Measurements from ENCODE around the gene MROH2B. TPM values are rescaled to one million over a fixed set of nuclear protein-coding genes. Genes with fewer than 3 reads are reported as not detected.

MROH2B gene
- not detected in 2 replicates for total RNA-seq

DNA sequence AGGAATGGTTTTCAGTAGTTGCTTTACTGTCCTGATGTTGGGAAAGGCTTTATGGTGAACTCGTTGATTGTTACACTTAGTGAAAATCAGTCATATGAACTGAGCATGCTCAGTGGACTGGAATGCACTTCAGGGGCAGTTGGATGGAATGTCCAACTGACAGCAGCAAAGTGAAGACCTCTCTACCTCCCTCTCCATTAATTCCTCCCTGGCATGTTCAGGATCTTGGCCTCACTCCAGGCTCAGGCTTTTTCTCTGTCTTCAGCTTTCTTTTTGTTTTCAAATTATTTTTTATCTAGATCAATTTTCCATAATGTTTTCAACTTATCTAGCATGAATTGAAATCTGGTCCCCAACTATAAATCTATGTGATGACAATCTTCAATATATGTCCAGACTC lies at the start of gene MROH2B:
MROH2B (minus strand) TSS at position 101 of the 400 bp plus-strand sequence. CDS start 490 bp downstream, outside the sequence.

Small RNAs within 50 kb of the gene (small RNA-seq; reads per million reads assigned to genes)
- not detected for gene AC114967.1

Other genes starting within 250 kb of the MROH2B start
- gene RPL37, start 236.1 kb downstream of the MROH2B start, total RNA-seq: 137 and 204 TPM in 2 replicates
- 35.9 and 45.8 TPM in 2 replicates for gene CARD6, start 230.0 kb downstream of the MROH2B start, total RNA-seq
- 0.67 and 3.9 TPM in 2 replicates for gene C7, start 161.8 kb downstream of the MROH2B start, total RNA-seq
- not detected in 2 replicates for gene C6, start 142.2 kb upstream of the MROH2B start, total RNA-seq

Measured in vein endothelial cell (primary cell).